ENCODE measurements around the gene ACO1.

ACO1 gene

DNA sequence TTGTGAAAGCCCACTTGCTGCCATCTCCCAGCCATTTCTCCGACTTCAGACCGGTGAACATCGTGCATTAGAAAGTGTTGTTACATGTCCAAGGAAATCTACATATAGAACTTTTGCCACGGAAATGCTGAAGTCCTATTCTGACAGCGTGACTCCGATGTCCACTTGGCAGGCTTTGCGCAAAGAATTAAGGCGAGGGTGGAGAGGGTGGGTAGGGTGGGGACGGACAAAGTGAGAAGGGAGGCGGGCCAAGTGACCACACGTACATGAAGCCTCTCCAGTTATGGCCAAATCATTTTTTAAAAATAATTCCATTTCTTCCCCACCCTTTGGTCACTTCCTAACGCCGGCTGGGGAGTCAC is 460 bp upstream of the ACO1 start:
- peak overlapping the region; percentile 61; the same call in 1 of the 2 replicates for H3K27ac ChIP-seq
- TF ChIP-seq CTCF (conservative IDR thresholded peaks at IDR 0.05) = no peak

DNA sequence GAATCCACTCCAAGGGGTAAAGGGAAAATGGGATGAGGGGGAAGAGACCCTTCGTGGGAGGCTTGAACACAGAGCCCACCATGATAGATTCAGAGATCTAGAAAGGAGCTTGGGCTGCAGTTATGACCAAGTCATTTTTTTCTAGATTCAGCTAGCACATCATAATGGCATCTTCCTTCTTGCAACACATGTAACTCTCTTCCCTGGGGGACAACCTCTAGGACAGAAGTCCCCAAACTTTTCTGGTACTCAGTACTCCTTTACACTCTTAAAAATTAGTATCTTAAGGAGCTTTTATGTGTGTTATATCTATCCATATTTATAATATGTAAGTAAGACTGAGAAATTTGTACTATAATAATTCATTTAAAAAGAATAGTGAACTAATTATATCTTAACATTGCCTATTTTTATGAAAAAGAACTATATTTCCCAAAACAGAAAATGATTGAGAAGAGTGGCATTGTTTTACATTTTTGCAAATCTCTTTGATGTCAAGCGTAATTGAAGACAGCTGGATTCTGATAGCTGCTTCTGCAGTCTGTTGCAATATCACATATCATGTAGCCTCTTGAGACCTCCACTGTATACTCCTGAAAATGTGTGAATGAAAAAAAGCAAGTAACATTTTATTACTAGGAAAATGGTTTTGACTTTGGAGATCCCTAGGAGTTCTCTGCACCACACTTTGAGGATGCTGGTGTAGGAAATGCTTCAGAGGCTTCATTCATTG is 875 bp downstream of the ACO1 start:
- peak overlapping the region; percentile 61 for H3K27ac ChIP-seq
- no peak for TF ChIP-seq CTCF (conservative IDR thresholded peaks at IDR 0.05)

- no peak for TF ChIP-seq CTCF (conservative IDR thresholded peaks at IDR 0.05)
- H3K27ac ChIP-seq = no peak overlapping the region
Observed at GRCh38 chr9:32385885-32386283, 1.4 kb downstream of the ACO1 start.

DNA sequence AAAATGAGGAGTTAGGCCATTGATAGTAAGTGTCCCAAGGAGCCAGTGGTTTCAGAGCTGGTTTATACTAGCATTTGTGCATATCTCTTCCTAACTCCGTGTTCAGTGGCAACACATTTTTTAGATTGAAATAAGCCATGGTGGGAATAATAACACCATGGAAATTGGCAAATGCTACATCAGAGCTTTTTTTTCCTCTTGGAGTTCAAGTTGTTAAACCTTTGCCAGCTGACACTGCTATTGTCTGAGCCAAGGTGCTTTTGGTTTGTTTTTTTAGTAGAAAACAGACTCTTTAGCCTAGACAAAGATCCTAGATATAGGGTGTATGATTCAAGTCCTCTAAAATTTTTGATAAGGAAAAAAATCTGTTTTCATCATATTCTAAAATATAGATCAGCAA is 2.8 kb downstream of the ACO1 start:
- TF ChIP-seq CTCF (conservative IDR thresholded peaks at IDR 0.05) = no peak
- H3K27ac ChIP-seq = no peak overlapping the region

DNA sequence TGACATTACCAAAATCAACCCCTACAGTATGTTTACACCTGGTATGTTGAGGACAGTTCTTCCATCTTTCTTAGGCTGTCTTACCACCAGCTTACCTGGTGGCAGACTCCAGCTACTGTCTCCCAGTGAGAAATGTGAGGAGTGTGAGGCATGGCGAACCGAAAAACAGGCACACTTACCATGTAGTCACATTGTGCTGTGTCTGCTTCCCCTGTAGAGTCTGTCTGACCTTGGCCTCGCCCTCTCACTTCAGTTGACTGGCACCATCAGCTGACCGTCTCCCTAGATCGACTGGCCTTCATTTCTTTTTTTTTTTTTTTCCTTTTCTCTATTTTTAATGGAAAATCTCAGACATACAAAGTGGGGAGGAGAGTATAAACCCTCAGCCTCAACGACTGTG is 4.9 kb downstream of the ACO1 start:
- no peak overlapping the region for H3K27ac ChIP-seq
- TF ChIP-seq CTCF (conservative IDR thresholded peaks at IDR 0.05) = no peak

- TF ChIP-seq CTCF (conservative IDR thresholded peaks at IDR 0.05) = no peak
- no peak overlapping the region for H3K27ac ChIP-seq
Observed at GRCh38 chr9:32393911-32394310, 9.5 kb downstream of the ACO1 start.

DNA sequence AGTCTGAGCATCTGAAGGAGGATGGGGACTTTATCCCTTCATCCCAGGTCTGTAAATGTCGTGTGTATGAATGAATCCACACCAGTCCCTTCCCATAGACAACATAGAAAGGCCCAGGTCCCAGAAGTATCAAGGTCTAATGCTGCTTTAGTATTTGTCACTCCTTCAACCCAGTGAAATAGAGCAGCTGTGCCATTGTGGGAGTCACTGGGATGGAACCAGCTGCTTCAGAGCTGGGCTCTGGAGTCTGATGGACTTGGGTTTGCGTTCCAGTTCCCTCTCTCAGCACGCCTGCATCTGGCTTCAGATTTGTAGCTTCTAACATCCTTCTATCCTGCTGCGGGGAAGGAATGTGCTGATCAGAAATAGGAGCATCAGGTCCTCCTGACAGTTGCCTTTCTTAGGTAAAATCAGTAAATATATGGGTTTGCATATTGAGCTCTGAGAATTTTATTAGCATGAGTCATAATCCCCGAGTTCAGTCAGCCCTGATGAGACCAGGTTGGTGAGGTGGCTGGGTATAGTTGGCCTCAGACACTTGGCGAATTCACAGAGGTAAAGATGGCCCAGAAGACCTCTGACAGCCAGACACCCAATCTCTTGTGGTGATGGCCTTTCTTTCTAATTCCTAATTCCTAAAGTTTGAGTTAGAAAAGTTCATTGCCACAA is 10.1 kb downstream of the ACO1 start:
- no peak for TF ChIP-seq CTCF (conservative IDR thresholded peaks at IDR 0.05)
- no peak overlapping the region for H3K27ac ChIP-seq

Data from VCaP (cell line).